Choroid plexus epithelial cell (primary cell): Measurements from ENCODE around the gene MAB21L2.
"Not testable (repeated sequence)": the region's sequence is repeated elsewhere in the genome, so short reads cannot be mapped to it uniquely, and the experiment has no call there.

Experiments used
- DNase-seq: peaks from one replicate; pipeline ENCODE4 v3.0.0-alpha.2; 2010; ENCODE audit warnings: low read depth
- H3K4me3 ChIP-seq: 2 replicates; pipeline ENCODE4 v1.5.1; 2011; ENCODE audit warnings: low read depth, mild to moderate bottlenecking, control low read depth, low read length, moderate library complexity
- TF ChIP-seq, protein P1 (sequence below): conservative IDR thresholded peaks from 2 replicates; pipeline ENCODE4 v1.5.1; 2011; ENCODE audit warnings: low read depth, mild to moderate bottlenecking, control low read depth, inconsistent platforms, low read length, moderate library complexity

The MAB21L2 gene

DNA sequence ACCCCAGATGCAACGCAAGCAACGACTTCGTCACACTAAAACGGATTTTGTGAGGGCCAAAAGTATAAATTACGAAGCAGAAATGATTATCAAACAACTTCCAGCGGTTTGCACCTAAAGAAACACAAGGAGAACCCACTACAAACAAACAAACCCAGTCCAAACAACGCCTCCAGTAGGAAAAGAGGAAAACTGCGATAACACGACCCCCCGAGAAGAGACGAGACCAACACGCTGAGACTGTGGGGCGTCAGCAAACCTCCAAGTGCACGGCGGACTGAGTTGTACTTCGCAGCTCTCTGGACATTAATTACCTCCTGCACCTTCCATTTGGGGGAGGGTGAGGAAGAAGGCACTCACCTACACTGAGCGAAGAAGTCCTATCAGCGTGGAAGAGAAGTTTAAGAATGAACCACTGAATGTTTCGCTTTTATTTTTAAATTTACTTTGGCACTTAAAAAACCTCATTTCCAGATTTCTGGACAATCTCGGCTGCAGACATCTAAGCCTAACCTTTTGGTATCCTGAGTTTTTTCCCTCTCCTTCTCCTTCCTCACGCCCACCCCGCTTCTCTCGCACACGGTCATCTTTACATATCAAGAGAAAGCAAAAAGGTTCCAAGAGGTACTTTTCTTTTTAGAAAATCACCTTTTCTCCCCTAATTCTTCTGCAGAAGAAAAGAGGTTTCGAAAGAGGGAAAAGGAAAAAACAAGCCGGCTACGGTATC lies at the start of gene MAB21L2:
MAB21L2 (plus strand) TSS at position 6 of the 727 bp plus-strand sequence. CDS start 879 bp downstream, outside the sequence.
- TF ChIP-seq, protein P1, sequence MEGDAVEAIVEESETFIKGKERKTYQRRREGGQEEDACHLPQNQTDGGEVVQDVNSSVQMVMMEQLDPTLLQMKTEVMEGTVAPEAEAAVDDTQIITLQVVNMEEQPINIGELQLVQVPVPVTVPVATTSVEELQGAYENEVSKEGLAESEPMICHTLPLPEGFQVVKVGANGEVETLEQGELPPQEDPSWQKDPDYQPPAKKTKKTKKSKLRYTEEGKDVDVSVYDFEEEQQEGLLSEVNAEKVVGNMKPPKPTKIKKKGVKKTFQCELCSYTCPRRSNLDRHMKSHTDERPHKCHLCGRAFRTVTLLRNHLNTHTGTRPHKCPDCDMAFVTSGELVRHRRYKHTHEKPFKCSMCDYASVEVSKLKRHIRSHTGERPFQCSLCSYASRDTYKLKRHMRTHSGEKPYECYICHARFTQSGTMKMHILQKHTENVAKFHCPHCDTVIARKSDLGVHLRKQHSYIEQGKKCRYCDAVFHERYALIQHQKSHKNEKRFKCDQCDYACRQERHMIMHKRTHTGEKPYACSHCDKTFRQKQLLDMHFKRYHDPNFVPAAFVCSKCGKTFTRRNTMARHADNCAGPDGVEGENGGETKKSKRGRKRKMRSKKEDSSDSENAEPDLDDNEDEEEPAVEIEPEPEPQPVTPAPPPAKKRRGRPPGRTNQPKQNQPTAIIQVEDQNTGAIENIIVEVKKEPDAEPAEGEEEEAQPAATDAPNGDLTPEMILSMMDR: peak; percentile 28
- peak within 1 kb of the TSS; percentile 75 for H3K4me3 ChIP-seq
- DNase-seq: peak; percentile 40

DNA sequence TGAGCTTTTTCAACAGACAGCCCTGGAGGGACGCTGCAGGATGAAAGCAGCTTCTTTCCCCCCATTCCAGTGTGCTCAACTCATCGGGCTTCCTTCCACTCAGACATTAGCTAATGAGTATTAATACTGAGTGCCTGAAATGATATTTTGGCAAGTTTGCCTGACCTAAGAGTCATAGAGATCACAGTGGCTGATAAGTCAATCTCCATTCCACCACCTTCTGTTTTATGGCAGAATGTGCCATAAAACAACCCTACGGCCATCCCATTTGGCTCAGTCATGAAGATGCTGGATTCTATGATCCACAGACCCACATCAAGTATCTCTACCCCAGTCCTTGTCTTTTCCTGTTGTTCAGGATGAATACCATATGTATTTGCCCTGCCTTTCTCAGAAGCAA lies 48.3 kb upstream of the MAB21L2 start:
- H3K4me3 ChIP-seq: no peak overlapping the region
- TF ChIP-seq, protein P1: no peak
- DNase-seq: no peak

DNA sequence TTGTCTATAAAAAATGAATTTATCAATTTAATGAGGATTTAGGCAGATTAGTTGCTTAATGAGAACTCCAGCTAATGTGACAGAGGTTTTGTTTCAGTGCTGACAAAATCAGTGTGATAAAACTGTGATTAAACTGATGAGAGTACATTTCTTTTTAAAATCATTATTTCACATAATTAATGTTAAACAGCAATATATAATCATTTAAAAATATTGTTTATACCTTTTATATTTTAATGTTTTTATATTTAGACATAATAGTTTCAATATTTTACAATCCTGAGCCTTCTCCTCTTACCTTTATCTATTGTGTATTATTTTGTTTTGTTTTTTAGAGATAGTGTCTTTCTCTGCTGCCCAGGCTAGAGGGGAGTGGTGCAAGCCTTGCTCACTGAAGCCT lies 47.1 kb upstream of the MAB21L2 start:
- no peak for DNase-seq
- no peak overlapping the region for H3K4me3 ChIP-seq
- TF ChIP-seq, protein P1: no peak

DNA sequence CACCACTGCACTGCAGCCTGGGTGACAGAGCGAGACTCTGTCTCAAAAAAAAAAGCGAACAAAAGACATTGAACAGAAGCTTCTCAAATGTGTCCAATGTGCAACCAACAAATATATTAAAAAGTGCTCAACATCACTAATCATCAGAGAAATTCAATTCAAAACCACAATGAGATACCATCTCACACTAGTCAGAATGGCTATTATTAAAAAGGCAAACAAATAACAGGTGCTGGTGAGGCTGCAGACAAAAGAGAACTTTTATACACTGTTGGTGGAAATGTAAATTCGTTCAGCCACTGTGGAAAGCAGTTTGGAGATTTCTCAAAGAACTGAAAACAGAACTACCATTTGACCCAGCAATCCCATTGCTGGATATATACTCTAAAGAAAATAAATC lies 44.0 kb upstream of the MAB21L2 start:
- H3K4me3 ChIP-seq, DNase-seq: not testable (repeated sequence)

DNA sequence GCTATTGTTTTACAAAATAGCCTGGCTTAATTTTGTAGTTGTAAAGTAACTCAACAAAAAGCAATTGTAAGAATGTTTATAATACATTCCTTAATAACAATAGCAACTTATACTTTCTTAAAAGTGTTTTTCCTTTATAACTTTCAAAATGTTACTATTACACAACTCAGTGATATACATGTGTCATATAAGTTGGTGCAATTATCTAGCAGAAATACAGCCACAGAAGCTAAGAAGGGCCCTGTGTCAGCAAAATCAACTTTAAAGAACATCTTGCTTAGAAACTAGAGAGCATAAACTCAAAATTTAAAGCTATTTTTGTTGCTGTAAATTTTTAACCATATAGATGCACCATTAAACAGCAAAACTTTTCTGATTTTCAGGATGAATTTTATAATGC lies 41.4 kb upstream of the MAB21L2 start:
- TF ChIP-seq, protein P1: no peak
- no peak overlapping the region for H3K4me3 ChIP-seq
- DNase-seq: no peak

DNA sequence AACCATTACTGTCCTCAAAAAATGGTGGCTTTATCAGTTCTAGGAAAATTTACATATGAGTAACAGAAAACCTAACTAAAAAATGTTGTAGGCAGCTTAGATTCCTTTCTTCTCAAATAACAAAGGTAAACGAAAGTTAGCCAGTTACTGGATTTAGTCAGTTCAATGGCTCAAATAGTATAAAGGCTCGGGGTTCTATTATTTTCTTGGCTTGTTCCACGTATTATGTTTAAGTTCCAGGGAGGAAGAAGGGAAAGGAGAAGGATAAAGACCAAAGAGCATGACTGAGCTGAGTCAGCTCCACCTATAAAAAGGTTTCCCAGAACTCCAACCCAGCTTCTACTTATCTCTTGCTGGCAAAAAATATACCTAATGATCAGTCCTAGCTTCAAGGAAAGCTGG lies 41.0 kb upstream of the MAB21L2 start:
- H3K4me3 ChIP-seq: no peak overlapping the region
- TF ChIP-seq, protein P1: no peak
- DNase-seq: no peak

DNA sequence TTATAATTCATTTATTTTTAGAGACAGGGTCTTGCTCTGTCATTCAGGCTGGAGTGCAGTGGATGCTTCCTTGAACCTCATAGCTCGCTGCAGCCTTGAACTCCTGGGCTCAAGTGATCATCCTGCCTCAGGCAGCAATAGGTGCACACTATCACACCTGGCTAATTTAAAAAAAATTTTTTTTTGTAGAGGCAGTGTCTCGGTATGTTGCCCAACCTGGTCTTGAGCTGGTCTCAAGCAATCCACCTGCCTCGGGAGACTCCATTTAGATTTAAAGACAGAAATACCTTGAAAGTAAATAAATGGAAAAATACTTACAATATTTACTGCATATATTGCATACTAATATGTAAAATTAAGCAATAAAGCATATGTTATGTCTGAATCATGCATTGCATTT lies 40.3 kb upstream of the MAB21L2 start:
- TF ChIP-seq, protein P1: no peak
- no peak for DNase-seq
- no peak overlapping the region for H3K4me3 ChIP-seq
